ENCODE results near the gene NAT8L.

The NAT8L gene

GRCh38 chr4:2091990-2092668, 33.0 kb downstream of the NAT8L start:
- TF ChIP-seq CTCF (IDR thresholded peaks at IDR 0.05; ENCODE audit: insufficient read depth, low read length, missing control alignments), result no peak
- ChIA-PET CTCF (no interaction called here), POLR2A (no interaction called here)
- no peak for DNase-seq (ENCODE audit: low read depth, low spot score)
- no peak overlapping the region for H3K4me3 ChIP-seq (ENCODE audit: low read depth, low read length)

GRCh38 chr4:2092669-2093053, 33.5 kb downstream of the NAT8L start:
- ChIA-PET POLR2A (no interaction called here), CTCF (no interaction called here)
- TF ChIP-seq CTCF (IDR thresholded peaks at IDR 0.05; ENCODE audit: insufficient read depth, low read length, missing control alignments), result no peak
- DNase-seq (ENCODE audit: low read depth, low spot score), result no peak
- H3K4me3 ChIP-seq (ENCODE audit: low read depth, low read length), result no peak overlapping the region

- POLR2A ChIA-PET, result no interaction called here
Measured at GRCh38 chr4:2093265-2093664, 34.1 kb downstream of the NAT8L start.

GRCh38 chr4:2094545-2094944, 35.4 kb downstream of the NAT8L start:
- DNase-seq (ENCODE audit: low read depth, low spot score), result no peak
- TF ChIP-seq CTCF (IDR thresholded peaks at IDR 0.05; ENCODE audit: insufficient read depth, low read length, missing control alignments), result no peak
- POLR2A ChIA-PET, result no interaction called here
- CTCF ChIA-PET, result no interaction called here
- H3K4me3 ChIP-seq (ENCODE audit: low read depth, low read length), result no peak overlapping the region

More at GRCh38 chr4:2093265-2093664, 34.1 kb downstream of the NAT8L start:
- CTCF ChIA-PET, result no interaction called here
- H3K4me3 ChIP-seq (ENCODE audit: low read depth, low read length), result no peak overlapping the region
- no peak for DNase-seq (ENCODE audit: low read depth, low spot score)
- no peak for TF ChIP-seq CTCF (IDR thresholded peaks at IDR 0.05; ENCODE audit: insufficient read depth, low read length, missing control alignments)

- DNase-seq (ENCODE audit: low read depth, low spot score), result no peak
- no peak overlapping the region for H3K4me3 ChIP-seq (ENCODE audit: low read depth, low read length)
- TF ChIP-seq CTCF (IDR thresholded peaks at IDR 0.05; ENCODE audit: insufficient read depth, low read length, missing control alignments), result no peak
- CTCF ChIA-PET, result no interaction called here
- POLR2A ChIA-PET, result no interaction called here
Measured at GRCh38 chr4:2095236-2096072, 36.3 kb downstream of the NAT8L start.

GRCh38 chr4:2096073-2096609, 37.0 kb downstream of the NAT8L start:
- POLR2A ChIA-PET, result no interaction called here
- TF ChIP-seq CTCF (IDR thresholded peaks at IDR 0.05; ENCODE audit: insufficient read depth, low read length, missing control alignments), result no peak
- CTCF ChIA-PET, result no interaction called here
- H3K4me3 ChIP-seq (ENCODE audit: low read depth, low read length), result no peak overlapping the region
- DNase-seq (ENCODE audit: low read depth, low spot score), result no peak

Measured in AG04449 (cell line).